NCI-H510A treated with DMSO at 0.1 percent for 48 hours (cell line): ENCODE results near the gene HSDL2.
"Not testable (repeated sequence)": the region's sequence is repeated elsewhere in the genome, so short reads cannot be mapped to it uniquely, and the experiment has no call there.

Source experiments
- DNase-seq: peaks from one replicate; lab custom pipeline; 2025; lab: John Stamatoyannopoulos, UW

Gene HSDL2

GRCh38 chr9:112501287-112501686 is 121.4 kb downstream of the HSDL2 start:
- no peak for DNase-seq

GRCh38 chr9:112502175-112502946 is 122.5 kb downstream of the HSDL2 start:
- peak; percentile 44 for DNase-seq

- peak; percentile 30 for DNase-seq
These were observed 123.3 kb downstream of the HSDL2 start for GRCh38 chr9:112503170-112503569.

GRCh38 chr9:112505086-112505485 is 125.2 kb downstream of the HSDL2 start:
- no peak for DNase-seq

GRCh38 chr9:112505607-112506006 is 125.7 kb downstream of the HSDL2 start:
- no peak for DNase-seq

- no peak for DNase-seq
These were observed 126.7 kb downstream of the HSDL2 start for GRCh38 chr9:112506571-112506970.

GRCh38 chr9:112507001-112507680 is 127.2 kb downstream of the HSDL2 start:
- DNase-seq = no peak

GRCh38 chr9:112508377-112508776 is 128.5 kb downstream of the HSDL2 start:
- no peak for DNase-seq

GRCh38 chr9:112512377-112512776 is 132.5 kb downstream of the HSDL2 start:
- not testable (repeated sequence) for DNase-seq

- peak; percentile 40 for DNase-seq
These were observed 136.9 kb downstream of the HSDL2 start for GRCh38 chr9:112516769-112517168.

GRCh38 chr9:112520069-112520468 is 140.2 kb downstream of the HSDL2 start:
- no peak for DNase-seq

- DNase-seq = no peak
These were observed 140.7 kb downstream of the HSDL2 start for GRCh38 chr9:112520656-112521055.
